22Rv1 (cell line): Measurements from ENCODE around the gene FRMD4B.
A peak's percentile ranks its signal among the peaks of the same experiment; 100 is the strongest.

Experiments used
- H3K27ac ChIP-seq: fragments of 450-650 bp; 2 replicates; pipeline ENCODE4 v1.5.1; 2017
- ZFX ChIP-seq: fragments of 450-650 bp; IDR thresholded peaks from 2 replicates; pipeline ENCODE4 v1.6.1; 2017; ENCODE audit warnings: antibody characterized with exemption, borderline replicate concordance
- TF ChIP-seq, protein P1 (sequence below): fragments of 450-650 bp; IDR thresholded peaks from 2 replicates; pipeline ENCODE4 v1.5.1; 2017; ENCODE audit warnings: mild to moderate bottlenecking

The FRMD4B gene

DNA sequence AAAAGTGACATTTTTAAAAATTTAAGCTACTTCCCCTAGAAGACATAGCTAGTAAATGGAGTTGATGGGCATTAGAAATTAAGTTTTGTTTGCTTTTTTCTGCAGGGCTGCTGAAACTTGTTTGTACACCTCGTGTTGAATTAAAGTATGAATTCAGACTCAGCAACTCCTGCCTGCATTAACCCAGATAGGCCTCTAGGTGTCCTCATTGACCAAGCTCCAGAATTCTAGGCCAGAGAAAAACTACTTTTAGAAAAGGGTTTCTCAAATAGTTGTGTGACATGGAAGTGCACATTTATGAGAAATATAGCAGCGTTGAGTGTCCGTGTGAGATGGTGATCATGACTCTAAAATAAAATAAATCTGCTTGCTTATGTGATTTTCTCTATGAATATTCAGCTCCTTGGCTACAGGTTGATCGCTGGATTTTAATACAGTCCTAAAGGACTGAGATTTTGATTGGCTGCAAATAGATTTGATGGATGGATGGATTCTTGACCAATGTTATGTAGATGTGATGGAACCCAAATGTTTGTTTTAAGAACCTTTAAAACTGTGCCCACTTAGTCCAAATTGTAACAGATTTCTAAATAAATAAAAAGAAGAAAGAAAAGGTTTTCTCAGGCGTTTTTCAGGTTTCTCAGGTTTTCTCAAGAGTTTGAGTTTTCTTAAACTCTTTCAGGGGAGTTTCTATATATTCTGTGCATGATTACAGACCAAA is 224.1 kb downstream of the FRMD4B start:
- TF ChIP-seq, protein P1, sequence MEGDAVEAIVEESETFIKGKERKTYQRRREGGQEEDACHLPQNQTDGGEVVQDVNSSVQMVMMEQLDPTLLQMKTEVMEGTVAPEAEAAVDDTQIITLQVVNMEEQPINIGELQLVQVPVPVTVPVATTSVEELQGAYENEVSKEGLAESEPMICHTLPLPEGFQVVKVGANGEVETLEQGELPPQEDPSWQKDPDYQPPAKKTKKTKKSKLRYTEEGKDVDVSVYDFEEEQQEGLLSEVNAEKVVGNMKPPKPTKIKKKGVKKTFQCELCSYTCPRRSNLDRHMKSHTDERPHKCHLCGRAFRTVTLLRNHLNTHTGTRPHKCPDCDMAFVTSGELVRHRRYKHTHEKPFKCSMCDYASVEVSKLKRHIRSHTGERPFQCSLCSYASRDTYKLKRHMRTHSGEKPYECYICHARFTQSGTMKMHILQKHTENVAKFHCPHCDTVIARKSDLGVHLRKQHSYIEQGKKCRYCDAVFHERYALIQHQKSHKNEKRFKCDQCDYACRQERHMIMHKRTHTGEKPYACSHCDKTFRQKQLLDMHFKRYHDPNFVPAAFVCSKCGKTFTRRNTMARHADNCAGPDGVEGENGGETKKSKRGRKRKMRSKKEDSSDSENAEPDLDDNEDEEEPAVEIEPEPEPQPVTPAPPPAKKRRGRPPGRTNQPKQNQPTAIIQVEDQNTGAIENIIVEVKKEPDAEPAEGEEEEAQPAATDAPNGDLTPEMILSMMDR: peak; percentile 92
- TF ChIP-seq ZFX: no peak
- H3K27ac ChIP-seq: no peak overlapping the region

GRCh38 chr3:69160525-69160924 is 225.4 kb downstream of the FRMD4B start:
- no peak overlapping the region for H3K27ac ChIP-seq
- no peak for TF ChIP-seq ZFX
- TF ChIP-seq, protein P1: no peak

DNA sequence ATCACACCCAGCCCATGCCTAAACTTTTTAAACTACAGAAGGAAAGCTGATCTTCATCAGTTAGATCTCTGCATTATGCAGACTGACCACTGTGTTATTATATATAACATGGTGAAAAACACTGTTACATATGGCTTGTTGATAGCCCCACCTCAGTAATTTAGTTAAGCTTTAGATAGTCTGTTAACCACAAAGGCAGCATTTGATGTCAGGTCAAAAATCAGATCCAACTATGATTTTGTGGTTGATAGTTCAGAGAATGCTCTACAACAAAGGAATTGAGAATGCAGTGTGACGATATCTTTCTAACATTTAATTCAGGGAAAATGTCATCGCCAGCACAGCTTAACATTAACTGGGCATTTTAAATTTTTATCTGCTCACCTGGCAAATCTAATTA is 225.8 kb downstream of the FRMD4B start:
- no peak overlapping the region for H3K27ac ChIP-seq
- no peak for TF ChIP-seq ZFX
- TF ChIP-seq, protein P1: no peak

GRCh38 chr3:69149586-69149985 is 236.3 kb downstream of the FRMD4B start:
- H3K27ac ChIP-seq: no peak overlapping the region
- no peak for TF ChIP-seq ZFX
- TF ChIP-seq, protein P1: no peak

DNA sequence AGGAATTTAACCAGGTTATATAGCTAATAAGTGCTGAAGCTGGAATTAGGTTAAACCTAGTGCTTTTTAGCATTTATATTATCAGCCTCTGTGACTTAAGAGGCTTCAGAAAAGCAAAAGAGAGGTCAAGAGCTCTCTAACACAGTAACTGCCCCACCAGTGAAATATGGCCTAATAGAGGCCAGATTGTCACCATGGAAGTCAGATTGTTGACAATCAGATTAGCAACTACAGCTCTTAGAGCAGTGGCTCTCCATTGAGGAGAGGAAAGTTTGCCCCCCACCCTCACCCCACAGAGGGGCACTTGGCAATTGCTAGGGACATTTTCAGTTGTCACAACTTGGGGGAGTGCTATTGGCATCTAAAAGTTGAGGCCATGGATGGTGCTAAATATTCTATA is 240.2 kb downstream of the FRMD4B start:
- TF ChIP-seq, protein P1: no peak
- no peak for TF ChIP-seq ZFX

DNA sequence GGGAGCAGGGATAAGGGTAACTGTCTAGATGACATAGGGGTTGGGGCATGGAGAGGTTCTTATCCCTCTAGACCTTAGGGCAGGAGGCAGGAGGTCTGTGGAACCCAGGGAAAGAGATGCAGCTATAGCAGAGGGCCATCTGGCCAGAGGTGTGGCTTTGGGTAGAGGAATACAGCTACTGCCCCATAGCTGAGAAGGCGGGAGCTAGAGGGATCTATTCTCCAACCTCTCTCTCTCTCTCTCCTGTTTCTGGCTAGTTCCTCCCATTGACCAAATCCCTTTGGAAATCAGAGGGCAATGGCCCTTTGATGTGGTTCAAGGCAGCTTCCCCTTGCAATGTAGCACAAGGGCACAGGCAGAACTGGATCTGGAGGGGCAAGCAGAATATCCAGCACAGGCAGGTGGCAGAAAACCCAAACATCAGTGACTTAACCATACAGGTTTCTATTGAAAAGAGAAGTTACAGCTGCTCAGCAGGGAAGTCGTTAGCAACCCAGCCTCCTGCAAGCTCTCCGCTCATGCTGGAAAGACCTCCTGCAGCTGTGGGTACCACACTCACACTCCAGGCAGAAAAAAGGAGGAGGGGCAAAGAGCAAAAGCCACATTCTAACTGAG is 241.2 kb downstream of the FRMD4B start:
- no peak for TF ChIP-seq ZFX
- TF ChIP-seq, protein P1: no peak

More for the DNA sequence above, 240.2 kb downstream of the FRMD4B start:
- H3K27ac ChIP-seq: no peak overlapping the region

DNA sequence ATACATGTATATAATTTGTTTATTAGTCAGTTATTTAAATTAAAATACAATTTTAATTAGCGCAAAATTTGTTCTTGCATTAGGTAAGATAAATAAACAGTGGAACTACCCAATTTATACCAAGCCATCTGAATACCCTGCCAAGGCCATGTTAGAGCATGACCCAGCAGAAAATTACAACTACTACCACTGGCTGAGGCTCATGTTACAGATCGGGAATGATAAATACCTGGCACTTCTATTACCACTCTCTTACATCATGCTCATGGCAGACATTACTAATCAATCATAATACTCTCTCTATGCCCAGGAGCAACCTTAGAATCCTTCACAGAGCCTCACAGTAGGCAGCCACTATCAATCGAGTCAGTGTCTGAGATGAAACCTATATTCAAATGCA is 242.3 kb downstream of the FRMD4B start:
- H3K27ac ChIP-seq: peak overlapping the region; percentile 30
- TF ChIP-seq, protein P1: no peak
- no peak for TF ChIP-seq ZFX

More for the DNA sequence above, 241.2 kb downstream of the FRMD4B start:
- no peak overlapping the region for H3K27ac ChIP-seq
